HepG2 (cell line): ENCODE results near the gene CLPTM1L.

Experiments used
- IRF2 ChIP-seq: IDR thresholded peaks from 2 replicates; pipeline ENCODE4 v1.6.1; 2018; ENCODE audit warnings: missing genetic modification reagents, missing compliant biosample characterization
- KLF13 ChIP-seq: sonication (generic); formaldehyde crosslinking; IDR thresholded peaks from 2 replicates; pipeline ENCODE4 v1.4.0; 2020; ENCODE audit warnings: mild to moderate bottlenecking, missing genetic modification reagents
- MXI1 ChIP-seq: IDR thresholded peaks from 3 replicates; pipeline ENCODE4 v1.6.1; 2012; ENCODE audit warnings: low read depth, low read length, inconsistent platforms, borderline replicate concordance
- POLR2A ChIP-seq, 2 experiments: IDR thresholded peaks; 2 replicates each; pipeline ENCODE4 v1.6.1; 2011; ENCODE audit warnings: low read depth in 2 of 2, low read length in 2 of 2, mild to moderate bottlenecking in 1 of 2, moderate library complexity in 1 of 2; ENCODE audit not compliant: insufficient read depth in 1 of 2
- TFAP4 ChIP-seq: sonication (generic); IDR thresholded peaks from 2 replicates; pipeline ENCODE4 v1.6.1; 2016; ENCODE audit warnings: low read depth, borderline replicate concordance
- ZNF639 ChIP-seq: conservative IDR thresholded peaks from 2 replicates; pipeline ENCODE4 v1.6.1; 2018; ENCODE audit warnings: missing genetic modification reagents

GRCh38 chr5:1393571-1394501 lies 48.9 kb upstream of the CLPTM1L start:
- TF ChIP-seq KLF13 (CRISPR knock-in tag) (no peak), MXI1 (no peak), POLR2A (IDR thresholded peaks at IDR 0.05; ENCODE audit: insufficient read depth in 1 of 2, low read depth in 2 of 2, low read length in 2 of 2) (no peak), IRF2 (CRISPR knock-in tag) (no peak), ZNF639 (CRISPR knock-in tag) (no peak), TFAP4 (no peak)
